DND-41 (cell line): ENCODE data around the gene NUP214.

Experiments used
- ATAC-seq: fragments of 200-7000 bp; cut with Tn5 transposase; 3 replicates; pipeline ENCODE4 v1.9.1; 2021; ENCODE audit warnings: low read depth; ENCODE audit not compliant: insufficient read depth
- DNase-seq: peaks from one replicate; pipeline ENCODE4 v3.0.0-alpha.2; 2020
- H2AFZ ChIP-seq: 2 replicates; pipeline ENCODE4 v1.6.0; 2012; ENCODE audit warnings: low read depth, low read length
- H3K27ac ChIP-seq: 2 replicates; pipeline ENCODE4 v1.5.1; 2012; ENCODE audit warnings: low read length, inconsistent platforms
- H3K27me3 ChIP-seq: fragments of 200-600 bp; sonication (generic); 2 replicates; pipeline ENCODE4 v1.6.0; 2012; ENCODE audit warnings: low read length, mild to moderate bottlenecking, inconsistent platforms; ENCODE audit not compliant: insufficient read depth, poor library complexity
- H3K36me3 ChIP-seq: 2 replicates; pipeline ENCODE4 v1.5.1; 2012; ENCODE audit warnings: low read length, inconsistent platforms; ENCODE audit not compliant: insufficient read depth
- H3K4me1 ChIP-seq: 2 replicates; pipeline ENCODE4 v1.5.1; 2012; ENCODE audit warnings: mild to moderate bottlenecking, low read length; ENCODE audit not compliant: insufficient read depth
- H3K4me2 ChIP-seq: 2 replicates; pipeline ENCODE4 v1.6.0; 2012; ENCODE audit warnings: mild to moderate bottlenecking, moderate library complexity, low read length, inconsistent platforms; ENCODE audit not compliant: insufficient read depth
- H3K4me3 ChIP-seq, 2 experiments: fragments of 200-600 bp in 1 of 2; shearing (Covaris generic) in 1 of 2; 2 replicates each; pipeline ENCODE4 v1.5.1; 2012 to 2016; ENCODE audit warnings: inconsistent platforms in 2 of 2, low read length in 2 of 2, mild to moderate bottlenecking in 2 of 2, low read depth in 1 of 2, moderate library complexity in 1 of 2
- H3K79me2 ChIP-seq: 2 replicates; pipeline ENCODE4 v1.6.0; 2012; ENCODE audit warnings: low read length, inconsistent platforms; ENCODE audit not compliant: insufficient read depth
- H3K9ac ChIP-seq: 2 replicates; pipeline ENCODE4 v1.6.0; 2012; ENCODE audit warnings: low read depth, mild to moderate bottlenecking, inconsistent platforms, low read length, moderate library complexity
- H3K9me3 ChIP-seq: 2 replicates; pipeline ENCODE4 v1.5.1; 2012; ENCODE audit warnings: low read length, moderate library complexity, mild to moderate bottlenecking, inconsistent platforms; ENCODE audit not compliant: insufficient read depth, severe bottlenecking
- H4K20me1 ChIP-seq: 2 replicates; pipeline ENCODE4 v1.6.0; 2012; ENCODE audit warnings: low read length; ENCODE audit not compliant: insufficient read depth
- CTCF ChIP-seq: IDR thresholded peaks from 2 replicates; pipeline ENCODE4 v1.5.1; 2012; ENCODE audit warnings: borderline replicate concordance, low read length, moderate library complexity, mild to moderate bottlenecking; ENCODE audit not compliant: poor library complexity, severe bottlenecking; ENCODE audit errors: extremely low read depth
- EZH2 ChIP-seq: IDR thresholded peaks from 3 replicates; pipeline ENCODE4 v1.6.1; 2012; ENCODE audit warnings: borderline replicate concordance, low read depth, mild to moderate bottlenecking, moderate library complexity, low read length, inconsistent platforms; ENCODE audit not compliant: severe bottlenecking

The NUP214 gene

GRCh38 chr9:131092548-131093440, 32.6 kb upstream of the NUP214 start:
- H4K20me1 ChIP-seq = no peaks in the 10 kb centered on the region
- DNase-seq = no peak
- no peak for ATAC-seq

GRCh38 chr9:131094015-131094414, 31.4 kb upstream of the NUP214 start:
- Histone ChIP-seq H4K20me1 (no peaks in the 10 kb centered on the region), H3K79me2 (no peaks in the 10 kb centered on the region), H3K27ac (no peak overlapping the region), H3K4me3 (no peak overlapping the region), H3K27me3 (no peaks in the 10 kb centered on the region), H2AFZ (no peak overlapping the region), H3K9ac (no peak overlapping the region), H3K9me3 (no peaks in the 10 kb centered on the region), H3K36me3 (no peaks in the 10 kb centered on the region), H3K4me1 (no peaks in the 10 kb centered on the region), H3K4me2 (no peak overlapping the region)
- ATAC-seq = no peak
- DNase-seq = no peak
- TF ChIP-seq CTCF (no peak), EZH2 (no peak)

More at GRCh38 chr9:131092548-131093440, 32.6 kb upstream of the NUP214 start:
- TF ChIP-seq EZH2 = no peak
- TF ChIP-seq CTCF = no peak
- H3K36me3 ChIP-seq = no peaks in the 10 kb centered on the region
- no peaks in the 10 kb centered on the region for H3K79me2 ChIP-seq
- no peak overlapping the region for H3K4me3 ChIP-seq
- no peak overlapping the region for H2AFZ ChIP-seq
- H3K9ac ChIP-seq = no peak overlapping the region
- no peaks in the 10 kb centered on the region for H3K9me3 ChIP-seq
- H3K27me3 ChIP-seq = no peaks in the 10 kb centered on the region
- no peak overlapping the region for H3K4me2 ChIP-seq
- H3K27ac ChIP-seq = no peak overlapping the region
- H3K4me1 ChIP-seq = no peaks in the 10 kb centered on the region

- no peak overlapping the region for H3K9ac ChIP-seq
- no peak overlapping the region for H3K4me3 ChIP-seq
- H2AFZ ChIP-seq = no peak overlapping the region
- no peaks in the 10 kb centered on the region for H3K79me2 ChIP-seq
- no peak overlapping the region for H3K27ac ChIP-seq
- DNase-seq (no peak), ATAC-seq (no peak)
- no peaks in the 10 kb centered on the region for H3K4me1 ChIP-seq
- H3K27me3 ChIP-seq = no peaks in the 10 kb centered on the region
- H3K36me3 ChIP-seq = no peaks in the 10 kb centered on the region
- no peaks in the 10 kb centered on the region for H3K9me3 ChIP-seq
- TF ChIP-seq EZH2 (no peak), CTCF (no peak)
- H3K4me2 ChIP-seq = no peak overlapping the region
- no peaks in the 10 kb centered on the region for H4K20me1 ChIP-seq
Measured at GRCh38 chr9:131094622-131095021, 30.8 kb upstream of the NUP214 start.
